SK-N-MC (cell line): ENCODE results near the gene CAV3.

Experiments
- EZH2 ChIP-seq: fragments of 200-600 bp; sonication (generic); IDR thresholded peaks from one replicate; pipeline ENCODE4 v1.6.1; 2017; ENCODE audit warnings: antibody characterized with exemption
- POLR2AphosphoS5 ChIP-seq: IDR thresholded peaks from 2 replicates; pipeline ENCODE4 v1.6.1; 2012; ENCODE audit warnings: mild to moderate bottlenecking, low read depth, low read length, borderline replicate concordance

GRCh38 chr3:8776406-8776805, 42.8 kb downstream of the CAV3 start:
- no peak for TF ChIP-seq POLR2AphosphoS5
- TF ChIP-seq EZH2, result no peak
